HFFc6 (cell line): Measurements from ENCODE around the gene LRIG2. TPM values are rescaled to one million over a fixed set of nuclear protein-coding genes. Genes with fewer than 3 reads are reported as not detected.
A peak's percentile ranks its signal among the peaks of the same experiment; 100 is the strongest.

Experiments used
- DNase-seq: peaks from one replicate; pipeline ENCODE4 v3.0.0-alpha.2; 2018
- H3K27ac Mint-ChIP-seq: 2 replicates; pipeline ENCODE4 v1.8.0; 2020; ENCODE audit warnings: mild to moderate bottlenecking, mixed read lengths
- H3K27me3 Mint-ChIP-seq: 2 replicates; pipeline ENCODE4 v1.8.0; 2021; ENCODE audit warnings: mild to moderate bottlenecking, moderate library complexity, mixed read lengths; ENCODE audit not compliant: insufficient read depth
- H3K36me3 Mint-ChIP-seq: 2 replicates; pipeline ENCODE4 v1.8.0; 2021; ENCODE audit warnings: low read depth, mixed read lengths
- H3K4me1 Mint-ChIP-seq: 2 replicates; pipeline ENCODE4 v1.8.0; 2020; ENCODE audit warnings: low read depth, mixed read lengths
- H3K4me3 Mint-ChIP-seq: 2 replicates; pipeline ENCODE4 v1.8.0; 2020; ENCODE audit warnings: mild to moderate bottlenecking, moderate library complexity, mixed read lengths
- H3K9me3 Mint-ChIP-seq: 2 replicates; pipeline ENCODE4 v1.8.0; 2020; ENCODE audit warnings: mild to moderate bottlenecking, mixed read lengths
- total RNA-seq, 6 experiments: library from RNA; stranded (reverse); fragmentation: NEBNext Ultra II Directional; extraction: Animal tissue kit (Norgen Biotek cat#: 25700); gene quantifications; 2 replicates in 1 of 6; 3 replicates in 5 of 6; pipeline ENCODE4 v1.2.3, GENCODE V29; 2021
- TF ChIP-seq, protein P1 (sequence below): fragments of 200-600 bp; sonication (generic); IDR thresholded peaks from 2 replicates; pipeline ENCODE4 v1.5.0; 2021; ENCODE audit warnings: antibody characterized with exemption, mild to moderate bottlenecking

LRIG2 gene
- total RNA-seq, 6 experiments from 2014 or later = 5.6 to 8.5 (median 7.4) TPM

DNA sequence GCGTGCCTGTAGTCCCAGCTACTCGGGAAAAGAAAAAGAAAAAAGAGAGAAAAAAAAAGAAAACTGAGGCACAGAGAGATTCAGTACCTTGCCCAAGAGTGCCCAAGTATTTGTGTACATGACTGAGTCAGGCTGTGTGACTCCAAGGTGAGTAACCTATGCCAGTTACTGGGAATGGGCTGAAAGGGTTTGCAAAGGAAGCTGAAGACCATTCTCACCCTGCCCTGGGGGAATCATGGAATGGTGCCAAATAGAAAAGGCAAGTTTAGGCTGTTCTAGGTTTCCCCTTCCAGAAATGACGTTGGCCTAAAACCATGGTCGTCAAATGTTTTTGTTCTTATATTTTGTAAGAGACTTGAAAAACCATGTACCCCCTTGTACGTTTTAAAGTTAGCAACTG, 37.9 kb upstream of the LRIG2 start:
- H3K27ac Mint-ChIP-seq = no peak overlapping the region
- peaks cover 6% of the 10 kb centered on the region for H3K4me1 Mint-ChIP-seq
- no peak overlapping the region for H3K4me3 Mint-ChIP-seq
- no peaks in the 10 kb centered on the region for H3K9me3 Mint-ChIP-seq
- DNase-seq = no peak
- TF ChIP-seq, protein P1, sequence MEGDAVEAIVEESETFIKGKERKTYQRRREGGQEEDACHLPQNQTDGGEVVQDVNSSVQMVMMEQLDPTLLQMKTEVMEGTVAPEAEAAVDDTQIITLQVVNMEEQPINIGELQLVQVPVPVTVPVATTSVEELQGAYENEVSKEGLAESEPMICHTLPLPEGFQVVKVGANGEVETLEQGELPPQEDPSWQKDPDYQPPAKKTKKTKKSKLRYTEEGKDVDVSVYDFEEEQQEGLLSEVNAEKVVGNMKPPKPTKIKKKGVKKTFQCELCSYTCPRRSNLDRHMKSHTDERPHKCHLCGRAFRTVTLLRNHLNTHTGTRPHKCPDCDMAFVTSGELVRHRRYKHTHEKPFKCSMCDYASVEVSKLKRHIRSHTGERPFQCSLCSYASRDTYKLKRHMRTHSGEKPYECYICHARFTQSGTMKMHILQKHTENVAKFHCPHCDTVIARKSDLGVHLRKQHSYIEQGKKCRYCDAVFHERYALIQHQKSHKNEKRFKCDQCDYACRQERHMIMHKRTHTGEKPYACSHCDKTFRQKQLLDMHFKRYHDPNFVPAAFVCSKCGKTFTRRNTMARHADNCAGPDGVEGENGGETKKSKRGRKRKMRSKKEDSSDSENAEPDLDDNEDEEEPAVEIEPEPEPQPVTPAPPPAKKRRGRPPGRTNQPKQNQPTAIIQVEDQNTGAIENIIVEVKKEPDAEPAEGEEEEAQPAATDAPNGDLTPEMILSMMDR = no peak
- H3K27me3 Mint-ChIP-seq = peaks cover 4% of the 10 kb centered on the region
- H3K36me3 Mint-ChIP-seq = no peaks in the 10 kb centered on the region

DNA sequence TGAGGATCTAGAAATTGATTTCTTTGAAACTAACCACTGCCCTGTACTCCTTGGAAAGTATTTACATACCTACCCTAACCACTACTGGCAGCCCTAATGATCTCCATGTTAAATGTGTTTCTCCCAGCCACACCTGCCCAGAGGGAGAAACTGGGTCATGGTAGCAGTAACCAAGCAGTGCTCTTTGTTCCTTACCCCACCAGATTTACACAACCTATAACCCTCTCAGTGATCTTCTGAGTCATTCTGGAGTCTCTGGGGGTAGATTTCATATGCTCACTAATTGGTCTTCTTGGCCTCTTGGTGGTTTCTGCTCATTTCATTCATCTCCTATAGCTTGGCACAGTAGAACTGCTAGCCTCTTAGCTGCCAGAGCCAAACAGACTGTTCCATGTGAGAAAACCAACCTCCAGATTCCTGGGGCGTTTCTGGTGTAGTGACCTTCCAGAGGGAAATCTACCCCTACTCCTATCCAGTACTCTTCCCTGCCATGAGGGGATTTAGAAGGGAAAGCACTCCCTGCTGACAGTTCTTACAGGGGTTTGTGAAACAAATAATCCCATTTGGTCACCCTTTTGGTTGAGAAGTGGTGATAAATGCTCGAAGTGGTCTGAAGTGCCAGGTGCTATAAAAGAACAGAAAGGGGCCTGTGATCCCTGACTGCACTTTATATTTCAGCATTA, 36.2 kb upstream of the LRIG2 start:
- H3K36me3 Mint-ChIP-seq = no peaks in the 10 kb centered on the region
- peaks cover 4% of the 10 kb centered on the region for H3K27me3 Mint-ChIP-seq
- no peaks in the 10 kb centered on the region for H3K9me3 Mint-ChIP-seq
- no peak overlapping the region for H3K27ac Mint-ChIP-seq
- no peak overlapping the region for H3K4me3 Mint-ChIP-seq
- TF ChIP-seq, protein P1 = no peak
- no peak for DNase-seq
- H3K4me1 Mint-ChIP-seq = peaks cover 20% of the 10 kb centered on the region

DNA sequence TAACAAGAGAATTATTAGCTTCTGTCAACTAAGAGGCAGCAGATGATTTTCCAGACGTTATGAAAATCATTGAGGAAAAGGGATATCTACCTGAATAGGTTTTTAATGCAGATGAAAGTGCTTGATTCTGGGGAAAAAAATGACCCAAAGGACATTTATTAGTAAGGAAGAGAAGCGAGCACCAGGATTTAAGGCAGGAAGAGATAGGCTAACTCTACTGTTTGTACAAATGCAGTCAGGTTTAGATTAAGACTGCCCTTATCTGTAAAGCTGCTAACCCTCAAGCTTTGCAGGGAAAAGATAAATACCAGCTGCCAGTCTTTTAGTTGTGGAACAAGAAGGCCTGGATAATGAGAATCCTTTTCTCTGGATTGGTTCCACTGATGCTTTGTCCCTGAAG, 33.0 kb upstream of the LRIG2 start:
- Mint-ChIP-seq H3K4me3 (no peak overlapping the region), H3K27ac (no peak overlapping the region), H3K9me3 (no peaks in the 10 kb centered on the region), H3K27me3 (peaks cover 4% of the 10 kb centered on the region), H3K4me1 (peaks cover 41% of the 10 kb centered on the region), H3K36me3 (no peaks in the 10 kb centered on the region)
- TF ChIP-seq, protein P1 = no peak
- no peak for DNase-seq

DNA sequence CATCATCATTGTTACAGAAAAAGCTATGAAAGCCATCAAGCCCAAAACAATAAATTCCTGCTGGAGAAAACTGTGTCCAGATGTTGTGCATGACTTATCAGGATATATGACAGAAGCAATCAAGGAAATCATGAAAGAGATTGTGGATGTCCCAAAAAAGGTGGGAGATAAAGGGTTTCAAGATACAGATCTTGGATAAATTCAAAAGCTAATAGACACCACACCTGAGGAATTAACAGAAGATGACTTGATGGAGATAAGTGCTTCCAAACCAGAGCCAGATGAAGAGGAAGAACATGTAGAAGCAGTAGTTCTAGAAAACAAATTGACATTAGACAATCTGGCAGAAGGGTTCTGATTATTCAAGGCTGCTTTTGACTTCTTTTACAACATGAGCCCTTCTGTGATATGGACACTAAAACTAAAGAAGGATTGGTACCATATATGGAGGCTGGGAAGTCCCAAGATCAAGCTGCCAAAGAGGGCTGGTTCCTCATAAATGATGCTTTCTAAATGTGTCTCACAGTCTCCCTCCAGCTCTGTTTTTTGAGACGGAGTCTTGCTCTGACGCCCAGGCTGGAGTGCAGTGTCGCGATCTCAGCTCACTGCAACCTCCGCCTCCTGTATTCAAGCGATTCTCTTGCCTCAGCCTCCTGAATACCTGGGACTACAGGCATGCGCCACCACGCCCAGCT, 32.1 kb upstream of the LRIG2 start:
- Mint-ChIP-seq H3K9me3 (no peaks in the 10 kb centered on the region), H3K27me3 (peaks cover 6% of the 10 kb centered on the region), H3K4me3 (no peak overlapping the region), H3K36me3 (no peaks in the 10 kb centered on the region), H3K27ac (no peak overlapping the region), H3K4me1 (peaks cover 41% of the 10 kb centered on the region)
- TF ChIP-seq, protein P1 = no peak
- no peak for DNase-seq

DNA sequence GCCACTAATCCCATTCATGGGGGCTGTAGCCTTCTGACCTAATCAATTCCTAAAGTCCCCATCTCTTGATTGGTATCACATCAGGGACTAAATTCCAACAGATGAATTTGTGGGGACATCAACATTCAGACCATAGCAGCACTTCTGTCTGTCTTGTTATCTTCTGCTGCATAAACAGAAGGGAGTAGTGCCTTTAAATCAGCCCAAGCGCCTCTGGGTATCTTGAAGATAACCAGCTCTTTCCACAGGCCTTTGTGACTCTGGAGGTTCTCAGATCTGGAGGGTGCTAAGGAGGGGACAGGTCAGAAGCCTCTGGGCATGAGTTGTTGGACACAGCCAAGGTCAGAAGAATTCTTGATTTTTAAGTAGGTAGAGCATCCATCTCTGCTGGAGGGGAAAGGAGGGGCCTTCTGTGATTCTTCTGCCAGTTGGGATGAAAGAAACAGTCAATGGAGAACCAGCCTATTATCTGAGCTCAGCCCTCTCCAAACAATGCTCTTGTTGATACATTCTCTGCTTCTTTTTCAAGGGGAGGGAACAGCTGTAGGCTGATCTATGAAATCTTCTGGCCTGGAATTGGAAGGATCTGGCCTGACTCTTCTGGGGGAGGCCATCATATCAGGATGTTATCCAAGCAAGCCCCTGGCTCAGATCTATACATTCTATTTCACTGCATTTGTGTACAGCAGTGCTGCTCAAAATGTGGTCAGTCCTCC, 31.3 kb upstream of the LRIG2 start:
- peak overlapping the region; percentile 68 for H3K4me3 Mint-ChIP-seq
- no peaks in the 10 kb centered on the region for H3K9me3 Mint-ChIP-seq
- H3K27ac Mint-ChIP-seq = peak overlapping the region; percentile 92
- peak; percentile 3 for DNase-seq
- TF ChIP-seq, protein P1 = no peak
- peaks cover 37% of the 10 kb centered on the region for H3K4me1 Mint-ChIP-seq
- H3K36me3 Mint-ChIP-seq = no peaks in the 10 kb centered on the region
- peaks cover 3% of the 10 kb centered on the region; the same call in 1 of the 2 replicates for H3K27me3 Mint-ChIP-seq
